Breast epithelium (tissue), 4 donors: ENCODE measurements around the gene FOXS1. TPM values are rescaled to one million over a fixed set of nuclear protein-coding genes. Genes with fewer than 3 reads are reported as not detected.

Source experiments
- DNase-seq, 2 donors: peaks; one replicate each; pipeline ENCODE4 v3.0.0-alpha.2; 2019; ENCODE audit warnings: low spot score in 2 of 2
- H3K27ac ChIP-seq, 2 donors: fragments of 200-600 bp; sonication (generic) in 1 of 2; one replicate each; pipeline ENCODE4 v1.5.1; 2016 to 2019; ENCODE audit warnings: mild to moderate bottlenecking in 1 of 2
- H3K27me3 ChIP-seq, 2 donors: fragments of 200-600 bp; sonication (generic) in 1 of 2; one replicate each; pipeline versions ENCODE4 v1.5.1 to v1.6.0; 2017 to 2019; ENCODE audit warnings: control low read depth in 1 of 2, mild to moderate bottlenecking in 1 of 2
- H3K36me3 ChIP-seq: fragments of 200-600 bp; one replicate; pipeline ENCODE4 v1.5.1; 2019
- H3K4me1 ChIP-seq, 2 donors: fragments of 200-600 bp; sonication (generic); one replicate each; pipeline ENCODE4 v1.5.1; 2016 to 2019; ENCODE audit warnings: control low read depth in 1 of 2
- H3K4me3 ChIP-seq, 3 donors: fragments of 200-600 bp; sonication (generic); 1 replicate in 2 of 3; 2 replicates in 1 of 3; pipeline ENCODE4 v1.5.1; 2016 to 2019; ENCODE audit warnings: mild to moderate bottlenecking in 3 of 3, moderate library complexity in 2 of 3
- H3K9me3 ChIP-seq, 2 donors: fragments of 200-600 bp; sonication (generic) in 1 of 2; one replicate each; pipeline ENCODE4 v1.5.1; 2016 to 2019; ENCODE audit warnings: control low read depth in 1 of 2
- CTCF ChIP-seq, 3 donors: fragments of 450-650 bp; IDR thresholded peaks; one replicate each; pipeline ENCODE4 v1.5.1; 2016 to 2017; ENCODE audit warnings: antibody characterized with exemption in 3 of 3, mild to moderate bottlenecking in 3 of 3, moderate library complexity in 3 of 3
- POLR2A ChIP-seq: fragments of 450-650 bp; IDR thresholded peaks from one replicate; pipeline ENCODE4 v1.6.1; 2016; ENCODE audit warnings: antibody characterized with exemption, mild to moderate bottlenecking, moderate library complexity
- POLR2AphosphoS5 ChIP-seq, 3 donors: sonication (generic); formaldehyde crosslinking; IDR thresholded peaks; one replicate each; pipeline ENCODE4 v1.6.1; 2017; ENCODE audit warnings: antibody characterized with exemption in 3 of 3
- intact Hi-C: fragments of 100-400 bp; cut with DNase I; formaldehyde crosslinking; loops from one replicate; pipeline ENCODE4 v1.15.1; 2023; ENCODE audit warnings: low total_unique reads
- total RNA-seq, 3 donors: library from RNA; depleted of rRNA; stranded (reverse); fragments of >200 nt; gene quantifications; one replicate each; pipeline ENCODE4 v1.1.0, GENCODE V29; 2016

The FOXS1 gene
- total RNA-seq, 3 donors from 2014 or later, result 0.44 to 0.98 TPM; not detected in 1

- H3K9me3 ChIP-seq, result no peaks in the 10 kb centered on the region
- DNase-seq, result peak in 1 of 2 donors; percentile 48
- H3K27ac ChIP-seq, result no peak overlapping the region
- intact Hi-C loops, result loop anchor here (10.0 kb wide), 2 partner anchors 95 to 1135 kb away; partner anchors contain the start of gene PDRG1
- H3K36me3 ChIP-seq, result no peaks in the 10 kb centered on the region
- no peak for TF ChIP-seq POLR2A
- no peak for TF ChIP-seq CTCF (IDR thresholded peaks at IDR 0.05)
- no peak for TF ChIP-seq POLR2AphosphoS5 (IDR thresholded peaks at IDR 0.05)
- no peaks in the 10 kb centered on the region for H3K4me1 ChIP-seq
- no peak overlapping the region for H3K4me3 ChIP-seq
- H3K27me3 ChIP-seq, result peaks cover 0 to 8% of the 10 kb centered on the region in 2 donors
Observed at GRCh38 chr20:31859266-31859997, 14.0 kb upstream of the FOXS1 start.

GRCh38 chr20:31858760-31859083 is 13.3 kb upstream of the FOXS1 start:
- Histone ChIP-seq H3K4me1 (no peaks in the 10 kb centered on the region), H3K9me3 (no peaks in the 10 kb centered on the region), H3K36me3 (no peaks in the 10 kb centered on the region), H3K4me3 (no peak overlapping the region), H3K27me3 (peaks cover 0 to 8% of the 10 kb centered on the region in 2 donors), H3K27ac (no peak overlapping the region)
- DNase-seq, result no peak
- no peak for TF ChIP-seq POLR2AphosphoS5 (IDR thresholded peaks at IDR 0.05)
- no peak for TF ChIP-seq CTCF (IDR thresholded peaks at IDR 0.05)
- no peak for TF ChIP-seq POLR2A
- intact Hi-C loops, result loop anchor here (10.0 kb wide), 2 partner anchors 96 to 1136 kb away; partner anchors contain the start of gene PDRG1

GRCh38 chr20:31857861-31858759 is 12.7 kb upstream of the FOXS1 start:
- H3K27ac ChIP-seq, result no peak overlapping the region
- intact Hi-C loops, result loop anchor here (10.0 kb wide), 2 partner anchors 97 to 1137 kb away; partner anchors contain the start of gene PDRG1
- no peaks in the 10 kb centered on the region for H3K36me3 ChIP-seq
- no peak overlapping the region for H3K4me3 ChIP-seq
- H3K4me1 ChIP-seq, result no peaks in the 10 kb centered on the region
- no peaks in the 10 kb centered on the region for H3K9me3 ChIP-seq
- H3K27me3 ChIP-seq, result peaks cover 0 to 8% of the 10 kb centered on the region in 2 donors
- TF ChIP-seq POLR2AphosphoS5 (IDR thresholded peaks at IDR 0.05), result no peak
- TF ChIP-seq CTCF (IDR thresholded peaks at IDR 0.05), result no peak
- DNase-seq, result no peak

GRCh38 chr20:31856516-31856915 is 11.1 kb upstream of the FOXS1 start:
- no peak for DNase-seq

More at GRCh38 chr20:31856516-31856915, 11.1 kb upstream of the FOXS1 start:
- no peaks in the 10 kb centered on the region for H3K36me3 ChIP-seq
- no peaks in the 10 kb centered on the region for H3K4me1 ChIP-seq
- H3K27ac ChIP-seq, result no peak overlapping the region
- H3K9me3 ChIP-seq, result no peaks in the 10 kb centered on the region
- H3K27me3 ChIP-seq, result peaks cover 0 to 12% of the 10 kb centered on the region in 2 donors
- no peak overlapping the region for H3K4me3 ChIP-seq
- intact Hi-C loops, result loop anchor here (10.0 kb wide), 2 partner anchors 98 to 1138 kb away; partner anchors contain the start of gene PDRG1
- no peak for TF ChIP-seq POLR2A
- TF ChIP-seq POLR2AphosphoS5 (IDR thresholded peaks at IDR 0.05), result no peak
- no peak for TF ChIP-seq CTCF (IDR thresholded peaks at IDR 0.05)
